Ovary (tissue), 9 donors: ENCODE data around the gene HS1BP3. TPM values are rescaled to one million over a fixed set of nuclear protein-coding genes. Genes with fewer than 3 reads are reported as not detected.

Source experiments
- DNase-seq, 5 donors: peaks; one replicate each; pipeline ENCODE4 v3.0.0-alpha.2; 2019 to 2020
- H3K27ac ChIP-seq, 2 donors: fragments of 200-600 bp; one replicate each; pipeline versions ENCODE4 v1.5.1 to v1.8.0; 2019 to 2022
- H3K27me3 ChIP-seq: fragments of 200-600 bp; one replicate; pipeline ENCODE4 v1.8.0; 2022
- H3K36me3 ChIP-seq: fragments of 200-600 bp; sonication (generic); one replicate; pipeline ENCODE4 v1.5.1; 2019
- H3K4me1 ChIP-seq: one replicate; pipeline ENCODE4 v1.8.1; 2013; ENCODE audit warnings: mild to moderate bottlenecking, moderate library complexity; ENCODE audit not compliant: insufficient read depth
- H3K4me3 ChIP-seq: fragments of 200-600 bp; sonication (generic); one replicate; pipeline ENCODE4 v1.5.1; 2017
- H3K9me3 ChIP-seq, 2 donors: fragments of 200-600 bp in 1 of 2; sonication (generic) in 1 of 2; one replicate each; pipeline versions ENCODE4 v1.5.1 to v1.8.1; 2013 to 2019; ENCODE audit warnings: mild to moderate bottlenecking in 1 of 2, moderate library complexity in 1 of 2
- EP300 ChIP-seq: sonication (generic); formaldehyde crosslinking; IDR thresholded peaks from one replicate; pipeline ENCODE4 v1.6.1; 2017; ENCODE audit warnings: antibody characterized with exemption
- POLR2A ChIP-seq: fragments of 450-650 bp; IDR thresholded peaks from one replicate; pipeline ENCODE4 v1.6.1; 2017; ENCODE audit warnings: antibody characterized with exemption, mild to moderate bottlenecking, moderate library complexity
- WGBS, 3 donors: extraction: QIAGEN DNeasy Blood & Tissue Kit in 1 of 3; methylation state at CpG; one replicate each; pipeline versions ENCODE4 v1.1.5 to v1.1.7; 2013 to 2017; 5-methylcytosine and 5-hydroxymethylcytosine counted together
- intact Hi-C, 4 donors: fragments of 100-400 bp; cut with DNase I; formaldehyde crosslinking; loops; one replicate each; pipeline versions ENCODE4 v1.11.0 to v1.15.1; 2022 to 2023
- polyA plus RNA-seq, 2 donors: library from polyadenylated mRNA; stranded (reverse); fragments of 200-250 nt in 1 of 2; fragments of 350-450 nt in 1 of 2; fragmentation: Illumina TruSeq in 1 of 2; extraction: RNeasy Lipid Tissue Mini Kit (QIAGEN cat#74804) in 1 of 2; gene quantifications; one replicate each; pipeline ENCODE4 v1.2.3, GENCODE V29; 2013 to 2014
- total RNA-seq, 7 donors: library from RNA; depleted of rRNA in 2 of 7; stranded (reverse); fragments of >200 nt in 2 of 7; fragmentation: NEBNext Ultra II Directional in 3 of 7; extraction: Animal tissue kit (Norgen Biotek cat#: 25700) in 3 of 7; gene quantifications; one replicate each; pipeline versions ENCODE4 v1.1.0 to v1.2.4, GENCODE V29; 2016 to 2023
- TF ChIP-seq, protein P1 (sequence below), 3 donors: fragments of 450-650 bp in 2 of 3; fragments of 200-600 bp in 1 of 3; IDR thresholded peaks; one replicate each; pipeline versions ENCODE4 v1.5.1 to v1.8.0; 2016 to 2022; ENCODE audit warnings: antibody characterized with exemption in 3 of 3, mild to moderate bottlenecking in 1 of 3
- donor health status: DM: no; HTN: no; CAD: no; lungs with moderate emphysema.
- donor health status: DM: no; HTN: no; CAD: no.
- donor health status: Bipolar disorder and iron deficiency.
- donor health status: DM: yes; HTN: yes; CAD: no.
- donor health status: DM: no; HTN: no; CAD: no.
- donor health status: DM: yes; HTN: yes; CAD: no.

The HS1BP3 gene
- total and polyA plus RNA-seq, 9 donors, result 12.0 to 24.4 (median 22.2) TPM

DNA sequence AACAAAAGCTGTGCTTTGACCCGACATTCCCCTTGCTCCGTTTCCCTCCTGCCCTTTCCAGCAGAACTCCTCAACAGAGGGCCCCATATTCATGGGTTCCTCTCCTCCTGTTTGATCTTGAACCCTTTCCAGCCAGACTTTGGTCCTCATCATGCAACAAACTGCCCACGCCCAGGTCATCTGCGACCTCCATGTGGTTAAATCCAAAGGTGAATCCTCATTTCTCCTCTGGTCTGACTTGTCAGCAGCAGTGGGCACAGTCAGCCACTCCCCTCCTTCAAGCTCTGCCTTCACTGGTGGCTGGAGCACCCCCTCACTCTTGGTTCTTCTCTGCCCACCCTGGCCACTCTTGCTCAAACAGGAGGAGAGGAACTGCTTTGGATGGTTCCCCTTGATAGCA, 2.7 kb downstream of the HS1BP3 start:
- H3K4me1 ChIP-seq, result peaks cover 10% of the 10 kb centered on the region
- intact Hi-C loops, result no loop called here

DNA sequence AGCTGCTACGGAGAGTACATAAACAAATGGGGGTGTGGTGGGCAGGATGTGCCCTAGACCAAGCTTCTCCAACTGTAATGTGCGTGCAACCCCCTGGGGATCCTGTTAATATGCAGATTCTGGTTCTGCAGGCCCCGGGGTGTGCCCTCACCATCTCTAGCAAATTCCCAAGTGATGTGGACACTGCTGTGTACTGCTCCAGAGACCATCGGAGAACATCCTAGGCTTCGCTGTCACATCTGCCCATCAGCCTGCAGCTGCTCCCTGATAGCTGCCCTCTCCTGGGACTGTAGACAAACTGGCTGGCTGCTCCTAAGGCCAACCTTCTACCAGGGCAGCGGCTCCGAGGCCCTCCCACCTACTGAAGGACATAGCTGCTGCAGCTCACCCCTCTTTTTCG, 3.2 kb downstream of the HS1BP3 start:
- H3K27ac ChIP-seq, result no peak overlapping the region

More for the DNA sequence above, 2.7 kb downstream of the HS1BP3 start:
- peak in 1 of 5 donors; percentile 27 for DNase-seq
- no peaks in the 10 kb centered on the region for H3K27me3 ChIP-seq
- no peak overlapping the region for H3K27ac ChIP-seq
- no peak overlapping the region for H3K4me3 ChIP-seq
- no peaks in the 10 kb centered on the region for H3K36me3 ChIP-seq
- WGBS, 3 donors, result 91 to 95% (median 93%) methylated on average over 4 of the region's 4 CpGs
- TF ChIP-seq POLR2A (no peak), EP300 (no peak)
- TF ChIP-seq, protein P1, sequence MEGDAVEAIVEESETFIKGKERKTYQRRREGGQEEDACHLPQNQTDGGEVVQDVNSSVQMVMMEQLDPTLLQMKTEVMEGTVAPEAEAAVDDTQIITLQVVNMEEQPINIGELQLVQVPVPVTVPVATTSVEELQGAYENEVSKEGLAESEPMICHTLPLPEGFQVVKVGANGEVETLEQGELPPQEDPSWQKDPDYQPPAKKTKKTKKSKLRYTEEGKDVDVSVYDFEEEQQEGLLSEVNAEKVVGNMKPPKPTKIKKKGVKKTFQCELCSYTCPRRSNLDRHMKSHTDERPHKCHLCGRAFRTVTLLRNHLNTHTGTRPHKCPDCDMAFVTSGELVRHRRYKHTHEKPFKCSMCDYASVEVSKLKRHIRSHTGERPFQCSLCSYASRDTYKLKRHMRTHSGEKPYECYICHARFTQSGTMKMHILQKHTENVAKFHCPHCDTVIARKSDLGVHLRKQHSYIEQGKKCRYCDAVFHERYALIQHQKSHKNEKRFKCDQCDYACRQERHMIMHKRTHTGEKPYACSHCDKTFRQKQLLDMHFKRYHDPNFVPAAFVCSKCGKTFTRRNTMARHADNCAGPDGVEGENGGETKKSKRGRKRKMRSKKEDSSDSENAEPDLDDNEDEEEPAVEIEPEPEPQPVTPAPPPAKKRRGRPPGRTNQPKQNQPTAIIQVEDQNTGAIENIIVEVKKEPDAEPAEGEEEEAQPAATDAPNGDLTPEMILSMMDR (IDR thresholded peaks at IDR 0.05), result no peak
- no peaks in the 10 kb centered on the region for H3K9me3 ChIP-seq

DNA sequence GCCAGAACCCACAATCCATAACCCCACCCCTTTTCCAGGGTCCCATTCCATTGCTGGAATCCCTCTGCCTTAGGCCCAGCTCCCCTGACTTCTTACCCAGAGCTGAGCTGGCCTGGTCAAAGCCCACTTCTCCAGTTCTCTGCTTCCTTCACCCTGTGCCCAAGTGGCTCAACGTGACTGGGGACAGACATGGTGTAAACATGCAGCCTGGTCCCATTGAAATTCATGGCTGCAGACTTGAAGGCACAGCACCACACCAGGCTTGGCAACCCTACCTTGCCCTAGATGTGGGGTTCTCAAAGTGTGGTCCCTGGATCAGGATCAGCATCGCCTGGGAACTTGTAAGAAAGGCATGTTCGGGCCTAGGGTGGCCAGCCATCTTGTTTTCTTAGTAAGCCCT, 3.7 kb downstream of the HS1BP3 start:
- Histone ChIP-seq H3K4me1 (peaks cover 12% of the 10 kb centered on the region), H3K27me3 (no peaks in the 10 kb centered on the region), H3K9me3 (no peaks in the 10 kb centered on the region), H3K27ac (no peak overlapping the region), H3K4me3 (no peak overlapping the region), H3K36me3 (no peaks in the 10 kb centered on the region)
- WGBS, 3 donors, result 83 to 90% (median 83%) methylated on average over 3 of the region's 3 CpGs
- intact Hi-C loops, result no loop called here
- TF ChIP-seq EP300 (no peak), POLR2A (no peak)
- DNase-seq, result no peak

More for the DNA sequence above, 3.2 kb downstream of the HS1BP3 start:
- Histone ChIP-seq H3K9me3 (no peaks in the 10 kb centered on the region), H3K27me3 (no peaks in the 10 kb centered on the region), H3K4me1 (peaks cover 10% of the 10 kb centered on the region), H3K36me3 (no peaks in the 10 kb centered on the region), H3K4me3 (no peak overlapping the region)
- TF ChIP-seq EP300 (no peak), POLR2A (no peak)
- TF ChIP-seq, protein P1 (IDR thresholded peaks at IDR 0.05), result no peak
- intact Hi-C loops, result no loop called here
- no peak for DNase-seq
- WGBS, 3 donors, result 81 to 89% (median 84%) methylated on average over 8 of the region's 8 CpGs

DNA sequence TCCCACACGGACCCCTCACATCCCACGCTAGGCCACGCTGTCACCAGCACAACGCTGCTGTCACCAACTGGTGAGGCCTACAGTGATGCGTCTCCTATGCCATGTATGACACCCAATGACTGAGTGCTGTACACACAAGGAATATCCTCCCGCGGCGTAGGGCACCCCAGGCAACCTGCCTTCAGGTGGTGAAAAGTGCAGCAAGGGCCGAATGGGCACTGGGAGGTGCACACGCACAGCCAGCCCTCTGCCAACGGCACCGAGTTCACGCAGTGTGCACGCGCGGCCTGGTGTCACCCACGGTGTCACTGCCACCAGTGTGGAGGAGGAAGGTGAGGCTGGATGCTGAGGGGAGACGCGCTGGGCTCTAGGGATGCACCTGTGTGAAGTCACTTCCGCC, 4.5 kb downstream of the HS1BP3 start:
- DNase-seq, result no peak
- Histone ChIP-seq H3K4me1 (peaks cover 11% of the 10 kb centered on the region), H3K4me3 (no peak overlapping the region), H3K27me3 (no peaks in the 10 kb centered on the region), H3K9me3 (no peaks in the 10 kb centered on the region), H3K27ac (no peak overlapping the region), H3K36me3 (no peaks in the 10 kb centered on the region)
- intact Hi-C loops, result no loop called here
- 93 to 95% (median 94%) methylated on average over 20 of the region's 20 CpGs for WGBS, 3 donors
- TF ChIP-seq EP300, result no peak
- TF ChIP-seq, protein P1 (IDR thresholded peaks at IDR 0.05), result no peak
- no peak for TF ChIP-seq POLR2A

DNA sequence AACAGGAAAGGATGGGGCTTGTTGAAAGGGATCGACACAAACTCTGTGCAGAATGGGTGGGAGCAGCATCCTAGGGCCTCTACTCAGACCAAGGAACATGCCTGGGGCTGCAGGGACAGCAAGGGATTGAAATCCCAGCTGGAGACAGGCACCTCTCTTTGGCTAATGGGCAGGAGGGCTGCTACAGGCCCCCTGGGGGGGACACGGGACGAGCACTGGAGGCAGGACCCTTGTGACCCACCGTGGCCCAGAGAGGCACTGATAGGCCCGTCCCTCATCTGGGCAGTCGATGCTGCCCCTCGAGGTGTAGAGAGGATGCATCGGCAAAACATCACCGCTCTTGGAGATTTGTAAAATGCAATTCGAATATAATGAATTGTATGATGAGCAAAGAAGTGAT, 5.1 kb downstream of the HS1BP3 start:
- no peak for DNase-seq
- H3K27ac ChIP-seq, result no peak overlapping the region
- peaks cover 11% of the 10 kb centered on the region for H3K4me1 ChIP-seq
- intact Hi-C loops, result no loop called here
- TF ChIP-seq POLR2A (no peak), EP300 (no peak)
- TF ChIP-seq, protein P1 (IDR thresholded peaks at IDR 0.05), result no peak
- no peaks in the 10 kb centered on the region for H3K27me3 ChIP-seq
- H3K9me3 ChIP-seq, result no peaks in the 10 kb centered on the region
- WGBS, 3 donors, result 81 to 91% (median 87%) methylated on average over 10 of the region's 10 CpGs
- H3K36me3 ChIP-seq, result no peaks in the 10 kb centered on the region
- H3K4me3 ChIP-seq, result no peak overlapping the region
